Activated effector memory CD4-positive, alpha-beta T cell treated with anti-CD3 and anti-CD28 coated beads, Interleukin-2, amount 50 U/mL, for 16 hours (primary cell): ENCODE measurements around the gene AP2A2.

Source experiments
- DNase-seq: peaks from one replicate; pipeline ENCODE4 v3.0.0-alpha.2; 2020

The AP2A2 gene

DNA sequence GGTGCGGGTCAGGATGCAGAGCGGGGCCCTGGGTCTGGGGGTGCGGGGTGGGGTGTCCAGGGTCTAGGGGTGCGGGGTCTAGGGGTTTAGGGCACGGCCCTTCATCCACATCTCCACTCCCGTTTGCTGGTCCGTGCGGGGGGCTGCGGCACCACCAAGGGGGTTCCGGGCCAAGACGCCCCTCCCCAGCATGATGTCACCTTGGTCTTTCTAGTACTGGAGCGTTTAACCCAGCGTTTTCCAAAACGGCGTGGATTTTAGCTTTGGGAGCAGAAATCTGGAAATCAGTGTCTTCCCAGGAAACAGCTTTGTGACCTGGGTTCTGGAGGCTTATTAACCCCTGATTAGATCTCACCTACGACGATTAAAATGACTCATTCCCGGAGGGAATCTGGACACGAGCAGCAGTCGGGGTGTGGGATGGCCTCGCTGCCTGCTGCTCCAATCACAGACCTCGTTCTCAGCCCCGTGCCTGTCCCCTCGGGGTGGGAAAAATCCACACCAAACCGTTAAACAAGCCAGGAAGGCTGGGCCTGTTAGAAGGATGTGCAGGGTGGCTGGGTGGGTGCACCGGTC, 759 bp downstream of the AP2A2 start:
- no peak for DNase-seq

DNA sequence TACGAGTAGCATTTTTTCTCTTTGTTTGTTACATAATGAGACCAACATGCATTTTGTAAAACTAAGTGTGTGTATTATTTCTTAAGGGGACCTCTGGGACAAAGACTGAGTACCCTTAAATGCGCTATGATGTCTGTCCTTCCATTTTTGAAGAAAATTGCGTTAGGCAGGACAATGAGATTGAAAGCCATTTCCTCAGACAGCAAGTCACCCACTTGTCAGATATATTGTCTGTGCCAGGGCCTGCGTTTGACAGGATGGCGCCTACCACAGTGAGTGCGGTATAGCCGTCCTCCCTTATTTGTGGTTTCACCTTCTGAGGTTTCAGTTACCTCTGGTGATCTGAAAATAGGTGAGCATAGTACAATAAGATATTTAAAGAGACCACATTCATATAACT, 2.2 kb downstream of the AP2A2 start:
- peak; percentile 73 for DNase-seq

DNA sequence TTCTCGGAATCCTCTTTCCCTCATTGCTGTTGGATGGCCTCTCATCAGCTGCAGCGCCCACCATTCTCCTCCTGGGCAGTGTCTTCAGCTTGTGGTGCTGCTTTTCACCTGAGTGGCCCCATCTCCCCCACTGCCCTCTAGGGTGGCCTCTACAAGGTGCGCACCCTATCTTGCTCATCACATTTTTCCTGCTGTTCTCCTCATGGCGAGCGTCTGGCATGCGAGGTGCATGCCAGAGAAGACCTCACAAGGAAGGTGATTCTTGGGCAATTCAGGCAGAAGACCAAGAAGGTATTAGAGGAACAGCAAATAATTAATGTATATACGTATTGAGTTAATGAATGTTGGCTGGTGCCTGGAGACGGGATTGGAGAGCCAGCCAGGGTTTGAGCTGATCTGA, 3.1 kb downstream of the AP2A2 start:
- DNase-seq, result no peak

DNA sequence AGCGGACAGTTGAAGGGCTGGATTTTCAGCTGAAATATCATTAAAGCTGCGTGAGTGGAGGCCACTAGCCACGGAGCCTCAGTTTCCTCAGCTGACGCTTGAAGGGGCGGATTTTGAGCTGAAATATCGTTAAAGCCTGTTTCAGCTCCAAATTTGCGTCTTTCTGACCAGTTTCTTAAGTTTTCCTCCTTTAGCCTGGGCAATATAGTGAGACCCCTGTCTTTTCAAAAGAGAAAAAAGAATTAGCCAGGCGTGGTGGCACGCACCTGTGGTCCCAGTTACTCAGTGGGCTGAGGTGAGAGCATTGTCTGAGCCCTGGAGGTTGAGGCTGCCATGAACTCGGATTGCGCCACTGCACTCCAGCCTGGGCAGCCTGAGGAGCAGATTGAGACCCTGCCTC, 3.7 kb downstream of the AP2A2 start:
- DNase-seq, result no peak

DNA sequence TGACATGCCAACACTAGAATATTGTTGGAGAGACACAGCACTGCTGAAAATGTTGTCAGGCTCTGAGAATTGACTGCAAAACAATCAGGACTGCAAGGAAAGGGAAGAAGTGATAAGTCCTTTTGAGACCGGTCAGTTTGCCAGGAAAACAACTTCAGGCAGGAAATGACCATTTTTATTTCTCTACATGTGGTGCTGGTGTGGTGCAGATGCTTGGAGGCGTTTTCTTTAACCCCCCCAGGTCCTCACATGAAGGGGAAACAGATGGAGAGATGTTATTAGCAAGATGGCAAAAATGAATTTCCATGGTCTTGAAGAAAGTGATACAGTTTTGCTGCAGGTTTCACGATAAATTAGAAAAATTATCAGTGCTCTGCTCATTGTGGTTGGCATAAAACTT, 5.7 kb downstream of the AP2A2 start:
- DNase-seq, result no peak

DNA sequence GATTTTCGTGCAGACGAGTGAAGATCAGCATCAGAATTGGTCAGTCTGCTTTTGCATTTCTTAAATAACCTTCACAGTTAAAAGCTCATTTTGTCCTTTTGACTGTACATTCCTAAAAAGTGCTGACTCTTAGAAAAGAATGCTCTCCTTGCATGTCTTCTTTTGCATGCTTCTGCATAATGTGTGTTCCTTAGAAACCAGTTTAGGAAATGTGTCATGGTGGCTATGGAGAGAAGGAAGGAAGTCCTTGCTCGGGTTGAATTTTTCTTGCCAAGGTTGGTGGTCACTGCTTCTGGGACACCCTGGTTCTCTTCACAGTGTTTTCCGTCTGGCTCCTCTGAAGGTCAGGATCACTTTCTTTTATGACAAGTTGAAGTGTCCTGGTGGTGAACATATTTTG, 6.8 kb downstream of the AP2A2 start:
- no peak for DNase-seq

DNA sequence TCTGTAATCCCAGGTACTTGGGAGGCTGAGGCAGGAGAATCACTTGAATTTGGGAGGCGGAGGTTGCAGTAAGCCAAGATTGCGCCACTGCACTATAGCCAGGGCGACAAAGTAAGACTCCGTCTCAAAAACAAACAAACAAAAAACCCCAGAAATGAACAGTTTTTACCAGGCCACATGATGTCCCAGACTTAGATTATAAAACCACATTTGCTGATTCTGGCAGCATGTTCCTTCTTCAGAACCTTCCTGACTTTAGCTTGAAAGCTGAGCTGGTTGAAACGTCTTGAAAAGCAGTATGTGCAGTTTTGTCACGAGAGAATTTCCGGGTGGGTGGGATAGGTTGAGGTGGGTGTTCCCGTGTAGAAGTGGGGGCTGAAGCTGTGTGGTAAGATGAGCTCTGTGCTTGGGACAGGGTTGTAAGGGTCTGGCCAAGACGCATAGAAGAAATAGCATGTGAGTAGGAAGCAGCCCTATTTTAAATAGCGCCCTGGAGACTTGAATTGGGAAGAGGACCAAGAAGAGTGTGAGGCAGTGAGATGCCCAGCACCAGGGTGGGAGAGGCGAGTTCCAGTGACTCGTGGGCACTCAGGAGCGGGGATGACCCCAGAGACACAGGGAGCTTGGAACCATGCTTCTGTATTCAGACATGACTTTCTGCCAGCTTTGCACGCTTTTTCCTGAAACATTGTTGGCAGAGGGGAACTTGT, 7.6 kb downstream of the AP2A2 start:
- no peak for DNase-seq

DNA sequence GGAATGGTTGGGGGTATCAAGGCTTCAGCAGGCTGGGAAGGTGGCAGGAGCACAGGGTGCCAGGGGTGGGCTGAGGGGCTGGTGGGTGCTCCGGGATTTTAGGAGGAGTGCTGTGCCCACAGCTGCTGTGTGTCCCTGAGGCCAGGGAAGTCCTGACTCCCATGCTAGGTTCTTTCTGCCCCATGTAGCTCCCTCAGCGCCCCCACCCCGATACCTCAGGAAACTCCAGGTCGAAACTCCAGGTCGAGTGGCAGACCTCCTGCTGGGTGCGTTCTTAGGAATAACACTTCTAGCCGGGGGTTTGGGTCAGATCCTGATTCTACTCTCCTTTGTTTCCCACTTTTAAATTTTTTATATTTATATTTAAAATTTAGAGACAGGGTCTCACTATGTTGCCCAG, 8.3 kb downstream of the AP2A2 start:
- DNase-seq, result no peak

DNA sequence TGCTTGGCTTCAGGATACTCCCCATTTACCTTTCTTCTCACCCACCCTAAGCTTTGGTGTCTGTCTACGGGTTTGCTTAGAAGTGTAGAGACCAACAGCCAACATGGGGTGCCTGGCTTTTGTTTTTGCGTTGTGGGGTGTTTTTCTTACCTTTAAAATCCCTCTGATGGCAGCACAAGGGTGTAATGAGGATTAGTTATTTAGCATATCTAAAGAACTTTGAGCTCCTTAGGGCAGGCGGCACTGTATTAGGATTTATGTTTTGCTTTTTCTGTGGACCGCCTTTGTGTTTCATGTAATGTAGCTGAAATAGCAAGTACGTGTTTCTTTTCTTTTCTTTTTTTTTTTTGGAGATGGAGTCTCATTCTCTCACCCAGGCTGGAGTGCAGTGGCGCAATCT, 8.9 kb downstream of the AP2A2 start:
- DNase-seq, result no peak

DNA sequence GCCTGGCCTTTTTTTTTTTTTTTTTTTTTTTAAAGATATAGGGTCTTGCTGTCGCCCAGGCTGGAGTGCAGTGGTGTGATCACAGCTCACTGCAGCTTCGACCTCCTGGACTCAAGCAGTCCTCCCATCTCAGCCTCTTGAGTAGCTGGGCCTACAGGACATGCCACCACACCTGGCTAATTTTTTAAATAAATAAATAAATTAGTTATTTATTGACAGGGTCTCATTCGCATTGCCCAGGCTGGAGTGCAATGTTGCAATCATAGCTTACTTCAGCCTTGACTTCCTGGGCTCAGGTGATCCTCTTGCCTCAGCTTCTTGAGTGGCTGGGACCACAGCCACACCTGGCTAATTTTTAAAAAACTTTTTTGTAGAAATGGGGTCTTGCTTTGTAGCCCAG, 10.5 kb downstream of the AP2A2 start:
- no peak for DNase-seq

DNA sequence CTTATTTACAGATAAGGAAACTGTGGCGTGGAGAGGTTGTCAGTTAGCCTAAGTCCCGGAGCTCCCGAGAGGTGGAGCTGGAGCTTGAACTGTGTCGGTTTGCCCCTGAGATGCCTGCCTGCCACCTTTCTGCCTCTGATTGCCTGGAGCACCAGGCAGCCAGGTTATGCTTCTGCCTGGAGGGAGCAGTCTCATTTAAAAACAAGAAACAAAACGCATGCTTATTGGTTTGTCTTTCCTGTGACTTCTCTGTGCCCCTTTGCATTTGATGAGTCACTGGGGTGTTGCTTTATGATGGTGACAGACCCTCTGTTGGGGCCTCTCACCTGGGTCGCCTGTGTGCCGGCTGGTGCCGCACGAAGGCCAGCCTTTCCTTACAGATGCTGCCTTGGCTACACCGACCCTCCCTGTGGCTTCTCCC, 12.2 kb downstream of the AP2A2 start:
- DNase-seq, result no peak

DNA sequence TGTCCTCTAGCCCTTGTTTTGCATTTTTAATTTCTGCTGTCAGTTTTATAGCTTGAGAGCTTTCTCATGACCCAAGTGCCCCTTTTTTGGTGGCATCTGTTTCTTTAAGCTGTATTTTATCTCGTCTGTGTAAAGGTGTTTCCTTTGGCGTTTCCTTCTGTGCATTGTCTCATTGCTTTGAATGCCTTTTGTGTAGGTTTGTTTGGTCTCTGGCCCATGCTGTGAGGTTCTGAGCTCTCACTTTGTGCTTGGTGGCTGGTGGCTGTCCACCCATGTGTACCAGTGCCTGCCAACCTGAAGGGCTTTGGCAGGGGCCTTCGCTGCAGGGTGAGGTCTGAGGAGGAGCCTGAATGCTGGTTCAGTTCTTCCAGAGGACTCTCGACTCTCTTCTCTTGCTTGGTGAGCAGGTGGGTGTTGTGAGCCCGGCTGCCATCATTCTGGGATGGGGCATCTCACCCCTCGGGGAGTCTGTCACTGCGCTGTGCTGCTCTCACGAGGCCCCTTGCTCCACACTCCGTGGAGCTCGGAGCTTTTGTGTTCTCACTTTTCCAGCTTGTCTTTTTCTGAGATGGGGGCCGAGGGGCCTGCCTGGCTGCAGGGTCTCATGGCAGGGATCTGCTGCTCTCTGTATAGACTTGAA, 14.9 kb downstream of the AP2A2 start:
- no peak for DNase-seq

DNA sequence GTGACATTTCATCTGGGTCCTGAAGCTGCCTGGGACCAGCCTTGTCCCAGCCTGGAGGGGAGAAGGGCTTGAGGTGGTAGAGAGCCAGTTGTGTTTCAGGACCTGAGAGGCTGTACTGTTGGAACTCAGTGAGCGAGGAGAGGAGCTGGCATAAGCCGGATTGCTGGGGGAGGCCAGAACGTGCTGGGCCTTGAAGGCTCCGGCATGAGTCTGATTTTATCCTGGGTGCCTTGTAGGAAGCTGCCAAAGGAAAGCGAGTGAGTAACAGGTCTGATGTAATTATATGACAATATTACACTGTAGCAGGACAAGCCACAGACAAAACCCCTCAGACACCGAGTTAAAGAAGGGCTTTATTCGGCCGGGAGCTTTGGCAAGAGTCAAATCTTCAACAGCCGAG, 17.2 kb downstream of the AP2A2 start:
- no peak for DNase-seq

DNA sequence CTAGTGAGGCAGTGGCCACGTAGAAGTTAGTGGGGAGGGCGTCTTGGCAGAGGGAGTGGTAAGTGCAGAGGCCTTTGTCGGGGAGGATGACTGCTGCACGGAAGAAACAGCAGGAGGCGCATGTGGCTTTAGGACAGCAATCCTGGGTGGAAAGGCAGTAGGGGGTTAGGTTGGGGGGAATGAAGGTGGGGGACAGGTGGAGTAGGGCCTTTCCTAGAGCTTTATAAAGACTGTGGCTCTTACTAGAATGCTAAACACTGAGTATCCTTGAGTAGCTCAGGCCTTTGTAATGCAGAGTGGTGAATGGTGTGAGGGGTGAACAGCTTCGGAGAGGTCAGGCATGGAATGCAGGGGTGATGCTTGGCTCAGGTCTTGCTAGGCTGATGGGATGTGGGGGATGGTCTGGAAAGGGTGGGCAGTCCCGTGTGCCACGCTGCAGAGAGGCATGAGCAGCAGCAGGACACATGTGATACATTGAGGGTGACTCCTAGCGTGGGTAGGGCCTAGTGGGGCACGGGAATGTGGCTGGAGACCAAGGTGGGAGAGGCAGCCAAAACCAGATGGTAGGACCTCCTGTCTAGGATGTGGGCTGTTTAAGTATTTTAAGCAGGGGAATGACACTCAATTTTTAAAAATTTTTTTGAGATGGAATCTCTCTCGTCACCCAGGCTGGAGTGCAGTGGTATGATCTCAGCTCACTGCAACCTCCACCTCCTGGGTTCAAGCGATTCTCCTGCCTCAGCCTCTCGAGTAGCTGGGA, 19.2 kb downstream of the AP2A2 start:
- no peak for DNase-seq

DNA sequence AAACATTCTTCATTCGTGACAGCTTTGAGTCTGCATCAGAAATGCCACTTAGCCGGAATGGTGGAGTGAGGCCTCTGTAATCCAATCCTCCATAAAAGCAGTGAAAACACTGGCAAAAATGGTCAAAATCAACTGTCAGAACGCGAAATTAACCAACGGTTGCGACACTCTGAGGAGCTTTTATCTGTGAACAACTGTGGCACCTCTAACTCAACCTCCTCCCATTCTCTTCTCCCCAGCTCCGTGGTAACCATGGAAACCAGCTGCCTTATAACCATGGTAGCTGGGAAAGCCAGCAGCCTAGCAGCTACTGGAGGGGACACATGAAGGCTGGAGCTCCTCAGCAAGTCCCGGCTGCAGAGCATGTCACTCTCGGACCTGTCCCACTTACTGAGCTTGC, 20.3 kb downstream of the AP2A2 start:
- DNase-seq, result no peak

DNA sequence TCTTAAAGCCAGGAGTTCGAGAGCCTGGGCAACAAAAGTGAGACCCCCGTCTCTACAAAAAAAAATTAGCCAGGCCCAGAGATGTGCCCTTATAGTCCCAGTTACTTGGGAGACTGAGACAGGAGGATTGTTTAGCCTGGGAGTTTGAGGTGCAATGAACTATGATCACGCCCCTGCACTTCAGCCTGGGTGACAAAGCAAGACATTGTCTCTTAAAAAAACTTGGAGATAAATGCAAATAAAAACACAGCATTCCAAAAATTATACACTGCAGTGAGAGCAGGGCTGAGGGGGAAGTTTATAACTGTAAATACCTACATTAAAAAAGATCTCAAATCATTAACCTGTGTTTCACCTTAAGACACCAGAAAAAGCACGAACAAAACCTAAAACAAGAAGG, 22.1 kb downstream of the AP2A2 start:
- no peak for DNase-seq

DNA sequence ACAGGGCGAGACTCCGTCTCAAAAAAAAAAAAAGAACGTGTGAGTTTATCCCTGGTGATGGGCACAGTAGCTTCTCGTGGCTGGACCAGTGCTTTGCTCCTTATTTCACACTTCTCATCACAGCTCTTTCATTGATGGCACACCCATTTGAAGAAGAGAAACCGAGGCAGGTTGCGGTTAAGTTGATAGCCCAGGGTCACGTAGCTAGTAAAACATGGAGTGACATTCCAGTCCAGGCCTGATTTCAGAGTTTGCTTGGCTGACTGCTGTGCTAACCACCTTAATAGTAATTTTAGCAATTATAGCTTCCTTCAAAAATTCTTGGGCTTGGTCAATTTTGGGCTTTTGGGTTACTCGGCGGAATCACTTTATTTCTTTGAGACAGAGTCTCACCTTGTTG, 25.8 kb downstream of the AP2A2 start:
- no peak for DNase-seq

DNA sequence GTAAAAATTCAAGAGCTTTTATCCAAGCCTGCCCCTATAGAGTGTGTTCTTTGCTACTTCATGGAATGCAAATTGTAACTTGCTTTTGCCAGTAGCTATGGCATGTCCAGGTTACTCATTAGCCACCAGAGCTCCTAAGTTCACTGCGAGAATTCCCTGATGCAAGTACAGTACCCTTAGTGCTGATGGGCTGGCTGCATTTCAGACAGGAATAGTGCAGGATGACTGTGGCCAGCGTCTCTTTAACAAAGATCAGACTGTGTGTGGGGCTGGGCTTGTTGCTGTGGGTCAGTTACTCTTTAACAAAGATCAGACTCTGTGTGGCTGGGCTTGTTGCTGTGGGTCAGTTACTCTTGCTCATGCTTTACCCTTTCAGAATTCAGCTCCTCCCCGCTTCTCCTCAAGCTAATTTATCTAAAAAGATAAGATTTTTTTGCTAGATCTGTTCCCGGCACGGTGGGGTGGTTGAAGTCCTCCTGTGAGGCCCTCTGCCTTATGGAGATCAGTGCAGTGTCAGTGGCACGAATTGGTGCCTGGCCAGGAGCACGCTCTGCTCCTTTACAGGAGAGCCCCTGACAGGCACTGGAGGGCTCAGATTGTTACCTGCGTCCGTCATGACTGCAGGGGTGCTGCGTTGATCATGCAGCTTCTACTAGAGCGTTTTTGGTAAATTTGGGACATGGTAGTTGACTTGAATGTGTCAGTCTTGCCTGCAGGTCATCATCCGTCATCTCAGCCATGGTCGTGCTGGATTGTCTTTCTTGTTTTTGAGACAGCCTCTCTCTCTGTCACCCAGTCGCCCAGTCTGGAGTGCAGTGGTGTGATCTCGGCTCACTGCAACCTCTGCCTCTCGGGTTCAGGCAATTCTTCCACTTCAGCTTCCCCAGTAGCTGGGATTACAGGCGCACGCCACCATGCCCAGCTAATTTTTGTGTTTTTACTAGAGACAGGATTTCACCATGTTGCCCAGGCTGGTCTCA, 27.0 kb downstream of the AP2A2 start:
- DNase-seq, result no peak

DNA sequence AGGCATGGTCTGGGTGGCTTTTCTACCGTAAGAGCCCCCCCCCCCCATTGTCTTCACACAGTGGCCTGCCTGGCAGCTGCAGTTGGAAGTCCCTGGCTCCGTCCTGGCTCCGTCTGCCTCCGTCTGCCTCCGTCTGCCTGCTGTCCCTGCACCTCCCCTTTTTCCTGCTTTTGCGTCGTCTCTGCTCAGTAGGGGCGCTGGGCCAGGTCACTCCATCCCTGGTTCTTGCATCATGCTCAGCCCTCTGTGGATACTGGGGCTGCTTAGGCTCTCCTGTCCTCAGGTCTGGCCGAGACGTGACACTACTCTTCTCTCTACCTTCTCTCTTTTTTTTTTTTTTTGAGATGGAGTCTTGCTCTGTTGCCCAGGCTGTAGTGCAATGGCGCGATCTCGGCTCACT, 27.8 kb downstream of the AP2A2 start:
- no peak for DNase-seq

DNA sequence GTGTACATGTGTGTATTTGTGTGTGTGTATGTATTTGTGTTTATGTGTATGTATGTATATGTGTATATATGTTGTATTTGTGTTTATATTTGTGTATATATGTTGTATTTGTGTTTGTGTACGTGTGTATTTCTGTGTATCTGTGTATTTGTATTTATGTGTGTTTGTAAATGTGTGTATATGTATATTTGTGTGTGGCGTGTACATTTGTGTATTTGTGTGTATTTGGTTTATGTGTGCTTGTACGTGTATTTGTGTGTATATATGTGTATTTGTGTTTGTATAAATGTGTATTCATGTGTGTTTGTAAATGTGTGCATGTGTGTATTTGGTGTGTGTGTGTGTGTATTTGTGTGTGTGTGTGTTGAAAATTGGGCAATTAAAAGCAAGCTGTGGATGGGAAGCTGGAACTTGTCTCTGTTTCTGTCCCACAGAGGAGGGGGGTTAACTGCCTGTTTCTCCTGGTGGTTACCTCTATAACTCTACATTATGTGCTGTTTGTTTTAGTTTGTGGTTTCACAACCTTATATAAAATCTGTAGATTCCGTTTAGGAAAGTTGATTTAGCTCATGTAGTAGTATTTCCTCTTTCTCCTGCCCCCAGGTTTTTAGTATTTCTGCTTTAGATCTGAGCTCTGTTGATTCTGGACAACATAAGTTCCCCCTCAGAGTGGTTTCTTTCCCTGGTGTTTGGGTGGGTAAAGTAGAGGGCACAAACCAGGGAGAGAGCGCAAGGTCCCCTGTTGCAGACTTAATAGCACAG, 28.9 kb downstream of the AP2A2 start:
- DNase-seq, result no peak

DNA sequence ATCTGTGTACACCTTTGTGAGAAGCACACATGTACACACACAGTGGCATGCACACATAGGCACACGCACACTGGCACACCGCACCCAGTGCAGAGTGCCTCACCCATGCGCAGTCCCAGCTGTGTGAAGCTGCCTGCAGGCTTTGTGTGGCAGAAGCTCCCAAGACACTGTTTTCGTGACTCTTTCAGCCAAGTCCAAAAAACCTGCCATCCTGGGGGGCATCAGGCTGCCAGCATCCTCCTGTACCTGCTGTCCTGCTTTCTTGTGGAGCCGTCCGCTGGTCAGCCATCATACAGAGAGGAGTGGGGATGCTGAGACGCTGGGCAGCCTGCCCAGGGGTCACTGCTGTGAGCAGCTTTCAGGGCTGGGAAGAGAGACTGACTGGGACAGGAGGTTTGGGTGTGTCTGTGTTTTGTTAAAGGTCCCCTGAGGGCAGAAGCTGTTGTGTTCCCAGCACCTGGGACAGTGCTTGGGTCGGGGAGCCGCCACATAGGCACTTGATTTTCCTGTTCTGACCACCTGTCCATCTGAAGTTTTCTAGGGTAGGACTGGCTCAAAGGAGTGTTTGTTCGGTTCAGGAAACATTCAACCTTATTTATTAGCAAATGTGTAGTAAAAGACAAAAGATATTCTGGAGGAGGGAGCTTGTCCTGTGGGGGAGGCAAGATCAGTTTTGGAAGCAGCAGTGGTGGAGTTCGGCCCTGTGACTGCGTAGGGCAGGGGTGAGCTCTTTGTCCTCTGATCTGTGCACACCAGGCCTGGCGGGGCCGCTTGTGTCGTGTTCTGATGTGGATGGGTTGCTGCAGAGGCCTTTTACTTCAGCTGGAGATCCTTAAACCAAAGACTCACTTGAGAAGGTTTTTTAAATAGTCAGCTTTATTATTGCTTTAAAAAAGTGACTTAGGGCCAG, 29.7 kb downstream of the AP2A2 start:
- no peak for DNase-seq
